Activated T-cell treated with anti-CD3 and anti-CD28 coated beads, Interleukin-2, amount 50 U/mL, for 1 hour (primary cell): ENCODE data around the gene REC8.
A peak's percentile ranks its signal among the peaks of the same experiment; 100 is the strongest.

ENCODE experiments used
- DNase-seq: peaks from one replicate; pipeline ENCODE4 v3.0.0-alpha.2; 2020

Gene REC8, protein sequence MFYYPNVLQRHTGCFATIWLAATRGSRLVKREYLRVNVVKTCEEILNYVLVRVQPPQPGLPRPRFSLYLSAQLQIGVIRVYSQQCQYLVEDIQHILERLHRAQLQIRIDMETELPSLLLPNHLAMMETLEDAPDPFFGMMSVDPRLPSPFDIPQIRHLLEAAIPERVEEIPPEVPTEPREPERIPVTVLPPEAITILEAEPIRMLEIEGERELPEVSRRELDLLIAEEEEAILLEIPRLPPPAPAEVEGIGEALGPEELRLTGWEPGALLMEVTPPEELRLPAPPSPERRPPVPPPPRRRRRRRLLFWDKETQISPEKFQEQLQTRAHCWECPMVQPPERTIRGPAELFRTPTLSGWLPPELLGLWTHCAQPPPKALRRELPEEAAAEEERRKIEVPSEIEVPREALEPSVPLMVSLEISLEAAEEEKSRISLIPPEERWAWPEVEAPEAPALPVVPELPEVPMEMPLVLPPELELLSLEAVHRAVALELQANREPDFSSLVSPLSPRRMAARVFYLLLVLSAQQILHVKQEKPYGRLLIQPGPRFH

DNA sequence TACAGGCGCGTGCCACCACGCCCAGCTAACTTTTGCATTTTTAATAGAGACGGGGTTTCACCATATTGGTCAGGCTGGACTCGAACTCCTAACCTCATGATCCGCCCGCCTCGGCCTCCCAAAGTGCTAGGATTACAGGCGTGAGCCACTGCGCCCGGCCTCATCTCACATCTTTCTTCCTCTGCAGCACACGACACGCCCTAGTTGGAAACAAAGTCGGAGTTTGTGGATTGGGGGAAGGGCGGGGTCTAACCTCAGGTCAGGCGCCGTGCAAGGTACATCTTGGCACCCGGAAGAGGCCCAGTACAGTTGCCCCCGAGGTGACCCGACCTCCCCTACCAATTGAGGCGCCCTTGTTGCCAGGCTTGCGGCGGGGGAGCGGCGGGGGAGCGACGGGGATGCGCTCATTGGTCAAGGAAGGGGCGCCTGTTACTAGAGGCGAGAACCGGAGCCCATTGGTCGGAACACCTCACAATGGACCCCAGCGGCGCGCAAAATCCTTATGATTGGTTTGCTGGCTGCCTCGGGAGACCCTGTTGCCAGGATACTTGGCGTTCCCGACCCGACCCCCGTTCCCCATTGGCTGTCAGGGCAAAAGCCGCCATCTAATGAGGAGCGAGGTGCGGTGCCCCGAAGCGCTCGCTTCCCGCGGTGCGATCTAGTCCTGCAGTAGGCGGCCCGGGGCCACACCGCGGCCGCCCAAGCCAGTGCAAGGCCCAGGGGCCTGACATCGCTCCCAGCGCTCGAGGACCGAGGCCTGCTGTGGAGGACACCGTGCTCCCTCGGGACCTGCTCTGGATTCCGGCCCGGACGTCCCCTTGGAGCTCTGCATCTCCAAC lies at the start of gene REC8:
REC8 (plus strand) TSS at position 659 of the 839 bp plus-strand sequence. CDS start 473 bp downstream, outside the sequence.
- peak; percentile 73 for DNase-seq

DNA sequence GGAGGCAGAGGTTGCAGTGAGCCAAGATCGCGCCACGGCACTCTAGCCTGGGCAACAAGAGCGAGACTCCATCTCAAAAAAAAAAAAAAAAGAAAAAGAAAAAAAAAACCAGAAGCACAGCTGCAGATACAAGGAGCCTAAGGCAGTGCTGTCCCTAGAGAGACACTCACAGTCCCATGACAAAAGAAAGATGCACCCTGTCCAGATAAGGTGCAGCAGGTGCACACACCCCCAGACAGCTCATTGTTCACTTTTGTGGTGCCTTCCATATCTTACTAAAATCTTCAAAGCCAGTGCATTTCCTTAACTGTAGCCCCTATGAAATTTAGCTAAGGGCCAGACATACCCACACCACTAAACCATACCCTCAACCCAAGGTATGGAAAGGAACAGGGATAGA lies 49.5 kb upstream of the REC8 start:
- DNase-seq, result no peak

DNA sequence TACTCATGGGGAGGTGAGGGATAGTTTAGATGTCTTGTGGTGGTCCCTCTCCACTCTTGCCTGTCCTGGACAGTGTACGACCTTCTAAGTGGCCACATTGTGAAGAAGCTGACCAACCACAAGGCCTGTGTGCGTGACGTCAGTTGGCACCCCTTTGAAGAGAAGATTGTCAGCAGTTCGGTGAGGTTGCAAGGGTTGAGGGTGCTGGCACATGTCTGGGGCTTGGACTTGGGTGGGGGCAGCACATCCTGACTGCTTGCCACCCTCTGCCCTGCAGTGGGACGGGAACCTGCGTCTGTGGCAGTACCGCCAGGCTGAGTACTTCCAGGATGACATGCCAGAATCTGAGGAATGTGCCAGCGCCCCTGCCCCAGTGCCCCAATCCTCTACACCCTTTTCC lies 49.0 kb upstream of the REC8 start:
- DNase-seq, result no peak

GRCh38 chr14:24123424-24124417 lies 48.2 kb upstream of the REC8 start:
- DNase-seq, result no peak

GRCh38 chr14:24126939-24127338 lies 44.9 kb upstream of the REC8 start:
- no peak for DNase-seq

DNA sequence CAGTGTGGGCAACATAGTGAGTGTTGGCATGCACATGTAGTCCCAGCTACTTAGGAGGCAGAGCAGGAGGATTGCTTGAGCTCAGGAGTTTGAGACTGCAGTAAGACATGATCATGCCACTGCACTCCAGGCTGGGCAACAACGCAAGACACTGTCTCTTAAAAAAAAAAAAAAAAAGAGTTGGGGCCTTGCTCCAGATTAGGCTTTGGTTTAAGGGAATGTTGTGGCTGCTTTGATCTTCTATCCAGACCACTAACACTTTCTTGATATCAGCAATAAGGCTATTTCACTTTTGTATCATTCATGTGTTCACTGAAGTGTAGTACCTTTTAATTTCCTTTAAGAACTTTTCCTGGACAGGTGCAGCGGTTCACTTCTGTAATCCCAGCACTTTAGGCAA lies 44.2 kb upstream of the REC8 start:
- no peak for DNase-seq

DNA sequence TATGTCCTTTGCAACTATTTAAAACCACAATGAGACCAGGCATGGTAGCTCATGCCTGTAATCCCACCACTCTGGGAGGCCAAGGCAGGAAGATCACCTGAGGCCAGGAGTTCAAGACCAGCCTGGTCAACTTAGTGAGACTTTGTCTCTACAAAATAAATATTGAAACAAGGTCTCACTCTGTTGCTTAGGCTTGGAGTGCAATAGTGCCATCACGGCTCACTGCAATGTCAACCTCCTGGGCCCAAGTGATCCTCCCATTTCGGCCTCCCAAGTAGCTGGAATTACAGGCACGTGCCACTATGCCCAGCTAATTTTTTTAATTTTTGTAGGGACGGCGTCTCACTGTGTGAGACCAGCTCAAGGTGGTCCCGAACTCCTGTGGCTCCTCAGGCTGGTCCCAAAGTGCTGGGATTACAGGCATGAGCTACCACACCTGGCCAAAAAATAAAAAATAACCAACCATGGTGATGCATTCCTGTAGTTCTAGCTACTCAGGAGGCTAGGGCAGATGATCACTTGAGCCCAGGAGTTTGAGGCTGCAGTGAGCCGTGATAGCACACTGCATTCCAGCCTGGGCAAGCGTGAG lies 42.4 kb upstream of the REC8 start:
- no peak for DNase-seq

- no peak for DNase-seq
These were observed 41.5 kb upstream of the REC8 start, which contains the start of gene FITM1 for GRCh38 chr14:24130380-24130716. Gene FITM1, plus strand, starts transcription at chr14:24130659. Its CDS starts 905 bp downstream, at chr14:24131564.

DNA sequence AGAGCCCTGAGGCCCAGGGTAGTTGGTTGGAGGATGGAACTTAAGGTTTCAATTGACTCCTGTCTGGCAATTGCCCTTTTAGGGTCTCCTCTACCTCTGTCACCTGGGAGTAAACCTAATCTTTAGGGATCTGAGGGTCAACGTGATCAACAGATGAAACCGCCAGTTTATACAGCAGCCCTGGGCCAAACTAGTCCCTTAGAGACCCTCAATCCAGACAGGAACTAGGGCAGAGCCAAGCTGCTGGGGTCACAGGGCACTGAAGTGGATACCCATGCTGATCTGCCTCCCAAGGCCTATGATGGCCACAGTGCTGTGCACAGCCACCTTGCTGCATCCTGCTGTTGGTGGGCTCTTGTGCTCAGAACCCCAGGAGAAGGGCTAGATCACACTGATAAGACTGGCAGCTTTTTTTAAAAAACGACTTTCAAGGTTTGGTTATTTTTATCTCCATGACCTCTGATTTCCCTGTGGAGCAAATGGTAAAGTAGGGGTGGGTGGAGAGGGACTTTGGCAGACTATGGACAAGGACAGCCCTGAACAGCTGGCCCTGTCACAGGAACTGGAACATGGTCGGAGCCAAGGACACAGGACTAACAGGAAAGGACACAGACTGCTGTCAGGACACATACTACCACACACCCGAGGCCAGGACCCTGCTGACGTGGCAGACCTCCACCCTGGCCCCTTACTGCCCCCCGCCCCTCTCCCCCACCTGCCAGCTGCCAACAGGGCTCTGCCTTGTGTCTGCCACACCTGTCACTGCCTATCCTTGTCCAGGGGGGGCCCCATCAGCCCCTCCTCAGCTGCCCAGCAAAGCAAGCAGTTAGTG lies 40.9 kb upstream of the REC8 start:
- DNase-seq, result no peak

GRCh38 chr14:24131549-24131966 lies 40.3 kb upstream of the REC8 start:
- no peak for DNase-seq

GRCh38 chr14:24132061-24132685 lies 39.7 kb upstream of the REC8 start:
- peak; percentile 46 for DNase-seq

DNA sequence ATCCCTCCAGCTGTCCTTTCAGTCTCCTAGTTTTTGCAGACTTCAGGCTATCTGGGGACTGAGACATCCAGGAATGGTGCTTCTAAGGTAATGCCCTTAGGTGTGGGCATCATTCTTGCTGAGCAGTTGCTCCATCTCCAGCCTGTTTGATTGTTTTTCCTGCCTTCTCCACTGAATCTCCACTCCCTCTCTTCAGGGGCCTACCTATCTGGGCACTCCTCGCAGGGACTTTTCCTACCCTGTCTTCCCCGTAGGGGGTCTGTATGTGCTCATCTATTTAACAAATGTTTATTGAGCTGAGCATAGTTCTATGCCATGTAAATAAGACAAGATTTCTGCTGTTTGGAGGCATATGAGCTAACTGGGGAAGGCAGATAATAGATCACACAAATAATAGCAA lies 38.9 kb upstream of the REC8 start:
- DNase-seq, result no peak

GRCh38 chr14:24133735-24134134 lies 38.1 kb upstream of the REC8 start:
- no peak for DNase-seq

GRCh38 chr14:24135584-24135833 lies 36.4 kb upstream of the REC8 start:
- no peak for DNase-seq

GRCh38 chr14:24135834-24136683 lies 35.8 kb upstream of the REC8 start, which contains the start of gene PSME1:
Gene PSME1, plus strand, starts transcription at chr14:24136194. Its CDS starts 69 bp downstream, at chr14:24136263.
- peak; percentile 97 for DNase-seq

GRCh38 chr14:24136684-24137528 lies 35.0 kb upstream of the REC8 start:
- no peak for DNase-seq

GRCh38 chr14:24137529-24138395 lies 34.1 kb upstream of the REC8 start:
- no peak for DNase-seq
